Omental fat pad (tissue), 4 donors: Measurements from ENCODE around the gene TRIM44. TPM values are rescaled to one million over a fixed set of nuclear protein-coding genes. Genes with fewer than 3 reads are reported as not detected.

Source experiments
- ATAC-seq: fragments of 150-250 bp; one replicate; pipeline ENCODE4 v1.9.1; 2016; ENCODE audit warnings: mild to moderate bottlenecking, moderate library complexity; ENCODE audit not compliant: low FRiP score
- DNase-seq: peaks from one replicate; pipeline ENCODE4 v3.0.0-alpha.2; 2019; ENCODE audit warnings: low spot score
- total RNA-seq, 4 donors: library from RNA; depleted of rRNA; stranded (reverse); fragments of >200 nt; gene quantifications; one replicate each; pipeline ENCODE4 v1.1.0, GENCODE V29; 2016
- TF ChIP-seq, protein P1 (sequence below), 3 donors: fragments of 450-650 bp; IDR thresholded peaks; one replicate each; pipeline ENCODE4 v1.5.1; 2016 to 2017; ENCODE audit warnings: antibody characterized with exemption in 3 of 3, mild to moderate bottlenecking in 3 of 3, moderate library complexity in 2 of 3

Gene TRIM44
- total RNA-seq, 4 donors from 2014 or later = 47.3 to 64.0 (median 52.1) TPM

DNA sequence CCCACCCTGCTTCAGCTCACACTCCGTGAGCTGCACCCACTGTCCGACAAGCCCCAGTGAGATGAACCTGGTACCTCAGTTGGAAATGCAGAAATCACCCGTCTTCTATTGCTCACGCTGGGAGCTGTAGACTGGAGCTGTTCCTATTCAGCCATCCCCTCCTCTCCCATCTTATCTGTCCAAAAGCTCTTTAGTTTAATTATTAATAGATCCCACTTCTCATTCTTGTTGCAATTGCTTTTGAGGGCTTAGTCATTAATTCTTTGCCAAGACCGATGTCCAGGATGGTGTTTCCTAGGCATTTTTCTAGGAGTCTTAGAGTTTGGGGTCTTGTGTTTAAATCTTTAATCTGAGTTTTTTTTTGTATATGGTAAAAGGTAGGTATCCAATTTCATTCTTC, 116.8 kb downstream of the TRIM44 start:
- TF ChIP-seq, protein P1, sequence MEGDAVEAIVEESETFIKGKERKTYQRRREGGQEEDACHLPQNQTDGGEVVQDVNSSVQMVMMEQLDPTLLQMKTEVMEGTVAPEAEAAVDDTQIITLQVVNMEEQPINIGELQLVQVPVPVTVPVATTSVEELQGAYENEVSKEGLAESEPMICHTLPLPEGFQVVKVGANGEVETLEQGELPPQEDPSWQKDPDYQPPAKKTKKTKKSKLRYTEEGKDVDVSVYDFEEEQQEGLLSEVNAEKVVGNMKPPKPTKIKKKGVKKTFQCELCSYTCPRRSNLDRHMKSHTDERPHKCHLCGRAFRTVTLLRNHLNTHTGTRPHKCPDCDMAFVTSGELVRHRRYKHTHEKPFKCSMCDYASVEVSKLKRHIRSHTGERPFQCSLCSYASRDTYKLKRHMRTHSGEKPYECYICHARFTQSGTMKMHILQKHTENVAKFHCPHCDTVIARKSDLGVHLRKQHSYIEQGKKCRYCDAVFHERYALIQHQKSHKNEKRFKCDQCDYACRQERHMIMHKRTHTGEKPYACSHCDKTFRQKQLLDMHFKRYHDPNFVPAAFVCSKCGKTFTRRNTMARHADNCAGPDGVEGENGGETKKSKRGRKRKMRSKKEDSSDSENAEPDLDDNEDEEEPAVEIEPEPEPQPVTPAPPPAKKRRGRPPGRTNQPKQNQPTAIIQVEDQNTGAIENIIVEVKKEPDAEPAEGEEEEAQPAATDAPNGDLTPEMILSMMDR (IDR thresholded peaks at IDR 0.05) = no peak
- DNase-seq (no peak), ATAC-seq (no peak)

DNA sequence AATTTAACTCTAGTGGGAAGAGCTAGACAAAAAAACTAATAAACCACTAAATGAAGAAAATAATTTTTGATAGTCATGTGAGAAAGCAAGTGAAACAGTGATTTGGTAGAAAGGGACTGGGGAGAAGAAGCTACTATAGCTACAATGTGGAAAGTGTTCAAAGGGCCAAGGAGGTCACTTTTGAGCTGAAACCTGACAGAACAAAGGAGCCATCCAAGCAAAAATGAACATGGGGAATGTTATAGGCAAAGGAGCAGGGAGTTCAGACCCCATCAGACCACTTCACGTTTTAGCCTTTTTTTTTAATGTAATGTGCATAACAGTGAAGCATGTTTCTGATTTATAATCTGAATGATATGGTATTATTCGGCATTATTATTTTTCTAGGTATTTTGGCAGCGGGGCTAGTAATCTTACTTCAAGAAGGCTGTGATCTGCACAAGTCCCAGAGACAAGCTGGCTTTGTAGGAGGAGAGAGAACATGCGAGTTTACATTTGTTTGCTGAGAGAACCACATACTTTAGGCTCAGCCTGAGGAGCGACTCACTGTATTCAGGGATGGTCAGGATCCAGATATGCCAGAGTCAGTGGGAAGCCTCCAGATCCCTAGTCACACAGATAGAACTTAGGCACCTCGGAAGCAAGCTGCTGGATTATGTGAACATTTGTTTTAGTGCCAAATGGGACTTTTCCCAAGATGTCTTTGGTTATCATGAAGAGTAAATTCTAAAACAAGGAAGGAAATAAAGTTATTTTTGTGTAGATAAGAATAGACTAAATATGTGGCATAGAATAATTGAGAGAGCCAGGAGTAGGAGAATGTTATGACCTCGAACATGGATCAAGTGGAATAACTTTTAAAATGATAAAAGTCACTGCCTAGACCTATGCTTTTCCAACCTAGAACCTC, 118.6 kb downstream of the TRIM44 start:
- DNase-seq = no peak
- TF ChIP-seq, protein P1 (IDR thresholded peaks at IDR 0.05) = no peak
- ATAC-seq = no peak

DNA sequence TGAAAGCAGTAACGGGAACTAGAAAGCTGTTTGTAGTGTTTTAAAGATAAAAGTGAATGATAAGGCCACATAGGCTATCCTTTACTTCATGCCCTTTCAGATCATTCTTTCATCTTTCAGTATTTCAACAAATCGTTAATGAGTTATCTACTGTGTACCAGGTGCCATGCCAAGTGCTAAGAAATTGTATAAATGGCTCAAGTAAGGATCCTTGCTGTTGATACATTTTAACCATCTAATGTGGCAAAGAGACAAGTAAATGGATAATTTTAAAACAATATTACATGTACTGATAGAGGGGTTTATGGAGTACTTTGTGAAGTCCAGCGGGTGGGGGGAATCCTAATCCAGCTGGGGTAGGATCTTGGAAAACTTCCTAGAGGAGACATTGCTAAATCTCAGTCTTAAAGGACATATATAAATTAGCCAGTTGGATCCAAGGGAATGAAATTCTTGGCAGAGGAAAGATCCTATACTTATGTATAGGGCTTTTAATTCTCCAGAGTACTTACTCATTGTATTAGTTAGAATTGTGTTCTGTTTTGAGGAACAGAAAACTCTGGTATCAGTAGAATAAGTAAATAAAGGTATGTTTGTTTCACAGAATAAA, 119.4 kb downstream of the TRIM44 start:
- TF ChIP-seq, protein P1 (IDR thresholded peaks at IDR 0.05) = no peak
- DNase-seq = no peak

DNA sequence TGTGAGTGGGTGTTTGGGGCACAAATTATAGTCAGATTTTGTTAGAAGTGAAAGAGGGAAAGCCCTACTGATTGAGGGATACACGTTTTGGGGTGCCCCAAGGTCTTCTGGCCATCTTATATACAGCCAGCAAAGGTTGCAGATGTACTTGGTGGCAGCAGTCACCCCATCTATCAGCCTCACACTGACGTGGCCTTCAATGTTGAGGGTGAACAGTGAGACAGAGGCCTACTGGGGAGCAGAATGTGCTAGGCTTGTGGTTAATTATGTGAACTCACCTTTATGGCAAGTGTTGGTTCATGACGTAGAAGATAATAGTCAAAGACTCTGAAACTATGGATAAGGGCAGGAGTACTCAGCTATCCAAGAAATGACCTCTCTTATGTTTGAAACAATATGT, 121.2 kb downstream of the TRIM44 start:
- DNase-seq = no peak
- TF ChIP-seq, protein P1 (IDR thresholded peaks at IDR 0.05) = no peak
- no peak for ATAC-seq

More for the DNA sequence above, 119.4 kb downstream of the TRIM44 start:
- ATAC-seq = no peak

DNA sequence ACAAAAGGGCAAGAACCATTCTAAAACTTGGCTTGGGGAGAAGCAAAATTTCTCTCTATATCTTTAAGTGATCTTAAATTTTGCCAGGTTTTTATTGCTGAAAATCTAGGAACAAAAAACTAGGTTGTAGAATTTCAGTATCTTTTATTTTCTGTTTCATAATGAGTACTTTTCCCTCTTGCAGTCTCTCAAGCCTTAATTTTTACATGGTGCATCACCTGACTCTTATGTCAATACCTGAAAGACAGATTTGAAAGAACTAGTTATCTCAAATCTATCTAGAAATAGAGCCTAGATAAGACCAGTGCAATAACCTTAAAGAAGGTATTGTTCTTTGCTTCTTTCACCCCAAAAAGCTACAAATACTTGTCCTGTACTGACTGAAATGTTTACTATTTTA, 122.1 kb downstream of the TRIM44 start:
- DNase-seq = no peak
- no peak for ATAC-seq

DNA sequence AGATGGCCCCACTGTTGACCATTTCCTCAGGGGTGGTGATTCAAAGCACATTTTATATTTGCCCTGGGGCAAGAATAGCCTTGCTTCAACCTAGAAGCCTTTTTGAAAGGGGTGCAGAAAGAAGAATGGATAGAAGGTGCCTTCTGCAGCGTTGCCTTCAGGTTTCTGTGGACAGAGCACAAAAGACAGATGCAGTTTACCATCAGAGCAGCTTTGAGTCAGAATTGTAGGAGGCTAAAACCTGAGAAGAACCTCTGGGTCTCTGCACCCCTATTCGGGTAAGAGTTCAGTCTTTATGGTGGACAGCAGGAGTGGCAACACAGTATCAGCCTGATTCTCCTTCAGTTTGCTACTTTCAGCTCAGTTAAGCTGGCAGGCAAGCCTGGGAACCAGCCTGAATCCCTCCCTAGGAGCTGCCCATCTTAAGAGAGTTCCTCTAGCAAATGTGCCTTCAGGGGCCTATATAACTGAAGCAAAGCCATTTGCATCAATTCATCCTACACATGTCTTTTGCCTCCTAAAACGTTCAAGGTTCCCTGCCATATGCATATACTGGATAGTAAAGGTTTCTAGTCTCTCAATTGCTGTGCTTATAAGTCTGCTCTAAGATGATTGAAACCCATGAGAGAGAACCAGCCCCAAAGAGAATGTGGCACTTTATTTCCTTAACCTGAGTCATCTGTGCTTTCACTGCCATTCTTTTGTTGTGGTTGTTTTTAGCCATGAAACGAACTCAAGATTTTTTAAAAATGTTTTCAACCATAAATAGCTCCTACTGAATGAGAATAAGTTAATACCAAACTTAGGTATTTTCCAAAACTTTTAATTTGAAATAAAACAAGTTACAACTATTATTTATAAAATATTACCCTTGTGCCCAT, 123.0 kb downstream of the TRIM44 start:
- no peak for ATAC-seq
- DNase-seq = no peak
- TF ChIP-seq, protein P1 (IDR thresholded peaks at IDR 0.05) = no peak

More for the DNA sequence above, 122.1 kb downstream of the TRIM44 start:
- TF ChIP-seq, protein P1 (IDR thresholded peaks at IDR 0.05) = no peak
